Activated CD8-positive, alpha-beta memory T cell treated with anti-CD3 and anti-CD28 coated beads, Interleukin-2, amount 50 U/mL, for 1 hour (primary cell): ENCODE results near the gene MGST3.
A peak's percentile ranks its signal among the peaks of the same experiment; 100 is the strongest.
"Not testable (repeated sequence)": the region's sequence is repeated elsewhere in the genome, so short reads cannot be mapped to it uniquely, and the experiment has no call there.

ENCODE experiments used
- DNase-seq: peaks from one replicate; pipeline ENCODE4 v3.0.0-alpha.2; 2020; ENCODE audit errors: extremely low read depth

The MGST3 gene

GRCh38 chr1:165697881-165698760 is 67.1 kb downstream of the MGST3 start, which contains the start of gene ALDH9A1:
ALDH9A1 (minus strand) TSS chr1:165698562; CDS start chr1:165698558, 4 bp downstream.
- DNase-seq = peak; percentile 45

- DNase-seq = no peak
Observed at GRCh38 chr1:165698761-165699052, 67.7 kb downstream of the MGST3 start.

GRCh38 chr1:165699577-165699976 is 68.5 kb downstream of the MGST3 start:
- no peak for DNase-seq

GRCh38 chr1:165701922-165702321 is 70.9 kb downstream of the MGST3 start:
- not testable (repeated sequence) for DNase-seq

- DNase-seq = no peak
Observed at GRCh38 chr1:165703648-165704047, 72.6 kb downstream of the MGST3 start.
